ENCODE data around the gene SS18L1.

Gene SS18L1

DNA sequence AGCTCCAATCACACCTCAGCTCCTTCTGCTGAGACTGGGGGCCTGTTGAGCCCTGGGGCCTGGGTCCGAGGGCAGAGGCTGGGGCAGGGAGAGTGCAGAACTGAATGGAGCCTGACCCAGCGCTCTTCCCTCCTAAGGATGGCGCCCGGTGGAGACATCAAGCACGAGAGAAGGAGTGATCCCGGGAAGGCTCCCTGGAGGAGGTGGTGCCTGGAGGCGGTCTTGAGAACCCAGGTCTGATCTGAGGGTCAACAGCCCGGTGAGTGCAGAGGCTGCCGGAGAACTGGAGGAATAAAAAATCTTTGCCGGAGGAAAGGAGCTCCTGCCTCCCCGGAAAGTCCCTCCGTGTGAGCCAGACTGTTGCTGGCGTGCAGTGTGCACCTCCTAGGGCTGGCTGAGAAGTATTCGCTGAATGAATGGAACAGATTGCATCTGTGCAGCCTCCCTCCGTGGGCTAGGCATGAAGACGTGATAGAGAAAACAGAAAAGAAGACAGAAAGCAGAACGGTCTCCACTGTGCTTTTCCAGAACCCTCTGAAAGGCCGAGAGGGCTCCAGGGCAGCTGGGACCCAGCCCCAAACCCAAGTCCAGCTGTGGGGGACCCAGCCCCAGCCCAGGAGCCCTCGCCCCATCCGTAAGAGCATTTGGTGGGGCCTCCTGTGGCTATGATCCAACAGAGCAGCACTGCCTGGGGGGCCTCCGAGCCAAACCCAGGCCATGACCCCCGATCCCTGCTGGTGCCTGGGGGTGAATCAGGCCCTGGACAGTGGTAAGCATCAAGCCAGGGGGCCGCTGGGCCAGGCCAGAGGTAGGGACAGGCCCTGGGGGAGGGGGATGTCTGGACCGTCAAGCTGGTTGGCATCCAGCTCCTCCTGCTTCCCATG lies 83.4 kb downstream of the SS18L1 start:
- DNase-seq (ENCODE audit: low spot score) = no peak

DNA sequence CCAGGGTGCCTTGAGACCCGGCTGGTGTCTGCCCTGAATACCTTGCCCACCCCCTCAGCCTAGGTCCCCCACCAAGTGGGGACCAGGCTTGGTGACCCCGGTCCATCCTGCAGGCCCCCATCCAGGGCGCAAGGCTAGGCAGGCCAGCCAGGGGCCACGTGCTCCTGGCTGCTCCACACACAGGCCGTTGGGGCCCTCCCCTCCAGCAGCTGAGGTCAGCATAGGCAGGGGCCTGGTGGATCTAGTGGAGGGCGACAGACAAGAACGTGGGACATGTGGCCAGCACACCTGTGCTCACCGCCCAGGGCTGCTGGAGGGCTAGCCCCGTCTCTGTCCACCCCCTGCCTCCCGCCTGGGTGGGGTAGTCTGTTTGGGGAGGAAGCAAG lies 84.0 kb downstream of the SS18L1 start:
- no peak for DNase-seq (ENCODE audit: low spot score)

GRCh38 chr20:62227977-62228958 lies 84.7 kb downstream of the SS18L1 start:
- no peak for DNase-seq (ENCODE audit: low spot score)

DNA sequence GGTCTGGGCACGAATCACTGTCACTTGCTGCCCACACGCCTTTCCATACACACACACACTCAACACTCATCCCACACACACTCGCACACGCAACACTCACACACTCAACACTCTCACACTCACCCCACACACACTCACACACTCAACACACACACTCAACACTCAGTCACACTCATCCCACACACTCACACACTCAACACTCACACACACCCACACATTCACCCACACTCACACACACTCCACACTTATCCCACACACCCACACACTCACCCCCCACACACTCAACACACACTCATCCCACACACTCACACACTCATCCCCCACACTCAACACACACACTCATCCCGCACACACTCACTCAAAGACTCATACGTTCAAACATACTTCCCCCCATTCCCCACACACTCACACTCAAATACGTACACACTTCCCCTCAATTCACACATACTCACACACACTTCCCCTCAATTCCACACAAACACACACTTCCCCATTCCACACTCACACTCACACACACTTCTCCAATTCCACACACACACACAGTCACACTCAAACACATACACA lies 85.5 kb downstream of the SS18L1 start:
- no peak for DNase-seq (ENCODE audit: low spot score)

GRCh38 chr20:62229667-62230066 lies 86.1 kb downstream of the SS18L1 start:
- no peak for DNase-seq (ENCODE audit: low spot score)

GRCh38 chr20:62230276-62230675 lies 86.7 kb downstream of the SS18L1 start:
- no peak for DNase-seq (ENCODE audit: low spot score)

GRCh38 chr20:62230696-62231095 lies 87.1 kb downstream of the SS18L1 start:
- no peak for DNase-seq (ENCODE audit: low spot score)

- no peak for DNase-seq (ENCODE audit: low spot score)
Observed at GRCh38 chr20:62231292-62231691, 87.7 kb downstream of the SS18L1 start.
